Measurements from ENCODE around the gene ASTE1. TPM values are rescaled to one million over a fixed set of nuclear protein-coding genes. Genes with fewer than 3 reads are reported as not detected.
"Not testable (repeated sequence)": the region's sequence is repeated elsewhere in the genome, so short reads cannot be mapped to it uniquely, and the experiment has no call there.

ASTE1 gene
- total RNA-seq, 5 donors from 2014 or later (not counting 1 experiment from before 2014, with no cell fraction given), result 20.4 to 24.7 (median 22.5) TPM

DNA sequence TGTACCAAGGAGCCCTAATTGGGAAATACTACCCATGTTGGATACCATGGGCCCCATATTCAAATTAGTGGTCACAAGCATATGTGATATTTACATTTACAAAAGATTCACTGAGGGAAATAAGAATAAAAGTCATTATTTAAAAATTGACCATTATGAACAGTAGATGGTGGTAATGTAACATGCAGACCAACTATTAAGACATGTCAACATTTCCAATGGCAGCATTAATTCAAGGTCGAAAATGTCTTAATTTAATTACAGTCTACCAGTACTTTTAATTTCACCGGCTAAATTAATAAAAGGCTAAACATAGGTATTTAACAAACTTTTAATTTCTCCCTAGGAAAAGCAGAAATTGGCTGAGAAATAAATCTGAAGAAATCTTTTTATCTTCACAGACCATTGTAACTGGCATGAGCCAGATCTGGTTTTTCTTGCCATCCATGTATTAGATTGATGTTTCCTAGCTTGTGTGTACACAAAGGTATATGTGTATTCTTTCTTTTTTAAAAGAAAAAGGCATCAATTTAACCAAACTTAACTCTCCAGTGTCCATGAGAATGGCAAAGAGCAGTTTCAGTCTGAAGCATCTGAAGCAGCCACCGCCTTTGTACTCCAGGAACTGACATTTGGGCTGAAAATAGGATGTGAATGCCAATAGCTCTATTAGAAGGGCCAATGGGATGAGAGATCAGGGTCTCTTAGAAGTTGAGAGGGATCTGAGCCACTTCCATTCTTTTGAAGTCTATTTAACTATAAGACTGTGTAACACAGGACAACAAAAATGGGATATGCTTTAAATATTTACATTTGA, 26.6 kb upstream of the ASTE1 start:
- H3K9me3 Mint-ChIP-seq, result no peaks in the 10 kb centered on the region
- H3K36me3 Mint-ChIP-seq, result peaks cover 5% of the 10 kb centered on the region
- peaks cover 0 to 3% (median 0%) of the 10 kb centered on the region in 3 donors for H3K4me1 Mint-ChIP-seq
- H3K4me3 Mint-ChIP-seq, result no peak overlapping the region
- Histone ChIP-seq H3K27ac (ENCODE audit: low read length) (no peak overlapping the region), H3K27me3 (replicated peaks in 1 of 2; ENCODE audit: control insufficient read depth in 2 of 2, extremely low read depth in 1 of 2, insufficient read depth in 2 of 2, low read length in 1 of 2) (no peaks in the 10 kb centered on the region), H3K4me1 (ENCODE audit: control insufficient read depth in 1 of 2, extremely low read depth in 1 of 2, insufficient read depth in 2 of 2, low read length in 2 of 2) (no peaks in the 10 kb centered on the region), H3K4me3 (ENCODE audit: control insufficient read depth in 1 of 2, extremely low read depth in 1 of 2, low read length in 1 of 2) (no peak overlapping the region), H3K9me3 (no peaks in the 10 kb centered on the region), H3K36me3 (ENCODE audit: control insufficient read depth in 2 of 2, extremely low read depth in 1 of 2, insufficient read depth in 1 of 2, low read length in 1 of 2) (no peaks in the 10 kb centered on the region)
- no peak for ATAC-seq (replicated peaks in 1 of 4)
- ChIA-PET POLR2A (interaction anchor here in 1 of 2 donors (0.7 kb wide), 1 partner anchor 52 kb away, joined by 3 read pairs; no protein-coding TSS in a partner anchor), CTCF (no interaction called here)
- H3K27me3 Mint-ChIP-seq, result no peaks in the 10 kb centered on the region
- WGBS (ENCODE audit: insufficient coverage), result 100% methylated on average over 1 of the region's 3 CpGs
- DNase-seq, result peak in 1 of 35 experiments; percentile 5
- no peak overlapping the region for H3K27ac Mint-ChIP-seq

DNA sequence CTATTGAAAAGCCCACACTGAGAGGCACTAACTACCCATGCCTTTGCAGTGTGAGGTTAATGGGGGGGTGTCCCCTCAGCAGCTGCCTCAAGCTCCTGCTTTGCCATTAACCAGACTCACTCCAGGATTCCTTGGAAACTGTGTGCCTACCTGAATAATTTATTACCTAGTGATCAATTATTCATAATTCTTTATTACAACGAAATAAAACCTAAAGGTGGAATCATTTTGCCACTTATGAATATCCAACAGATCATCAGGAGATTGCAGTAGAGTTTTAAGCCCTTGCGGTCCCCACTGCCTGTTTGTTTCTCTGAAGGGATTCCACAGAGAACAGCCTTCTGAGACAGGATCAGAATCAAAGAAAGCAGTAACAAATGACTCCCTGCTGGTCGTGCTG, 23.4 kb upstream of the ASTE1 start:
- Histone ChIP-seq H3K36me3 (ENCODE audit: control insufficient read depth in 2 of 2, extremely low read depth in 1 of 2, insufficient read depth in 1 of 2, low read length in 1 of 2) (no peaks in the 10 kb centered on the region), H3K27me3 (replicated peaks in 1 of 2; ENCODE audit: control insufficient read depth in 2 of 2, extremely low read depth in 1 of 2, insufficient read depth in 2 of 2, low read length in 1 of 2) (no peaks in the 10 kb centered on the region), H3K9me3 (peaks cover 1% of the 10 kb centered on the region), H3K4me3 (ENCODE audit: control insufficient read depth in 1 of 2, extremely low read depth in 1 of 2, low read length in 1 of 2) (no peak overlapping the region), H3K27ac (ENCODE audit: low read length) (no peak overlapping the region), H3K4me1 (ENCODE audit: control insufficient read depth in 1 of 2, extremely low read depth in 1 of 2, insufficient read depth in 2 of 2, low read length in 2 of 2) (peaks cover 0 to 7% of the 10 kb centered on the region in 2 experiments)
- POLR2A ChIA-PET, result no interaction called here
- Mint-ChIP-seq H3K4me1 (peaks cover 7 to 13% (median 8%) of the 10 kb centered on the region in 3 donors), H3K4me3 (no peak overlapping the region), H3K36me3 (peaks cover 23% of the 10 kb centered on the region), H3K27me3 (no peaks in the 10 kb centered on the region), H3K27ac (no peak overlapping the region), H3K9me3 (peaks cover 0 to 22% (median 7%) of the 10 kb centered on the region in 3 donors)
- no peak for DNase-seq
- 100% methylated on average over 1 of the region's 3 CpGs for whole genome bisulfite sequencing (ENCODE audit: insufficient coverage)
- no peak for ATAC-seq (replicated peaks in 1 of 4)
- CTCF ChIA-PET, result no interaction called here

DNA sequence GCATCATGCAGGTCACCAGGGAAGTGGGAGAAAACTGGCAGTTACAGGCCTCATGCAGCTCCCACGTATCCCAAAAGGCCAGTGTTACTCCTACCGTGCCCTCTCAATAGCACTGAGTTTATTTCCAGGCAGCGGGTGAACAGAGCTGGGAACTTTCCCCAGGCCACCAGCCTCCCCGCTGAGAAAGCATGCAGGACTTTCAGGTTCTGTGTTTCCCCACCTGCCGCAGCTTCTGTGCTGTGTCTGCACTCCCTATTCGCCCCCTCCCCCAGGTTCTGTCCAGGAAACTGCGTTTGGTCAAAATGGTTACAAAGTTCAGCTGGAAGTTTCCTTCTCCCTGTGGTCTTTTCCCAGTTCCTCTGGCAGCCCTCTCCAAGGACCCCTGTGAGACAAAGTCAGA, 21.4 kb upstream of the ASTE1 start:
- peaks cover 13 to 19% (median 15%) of the 10 kb centered on the region in 3 donors for H3K4me1 Mint-ChIP-seq

DNA sequence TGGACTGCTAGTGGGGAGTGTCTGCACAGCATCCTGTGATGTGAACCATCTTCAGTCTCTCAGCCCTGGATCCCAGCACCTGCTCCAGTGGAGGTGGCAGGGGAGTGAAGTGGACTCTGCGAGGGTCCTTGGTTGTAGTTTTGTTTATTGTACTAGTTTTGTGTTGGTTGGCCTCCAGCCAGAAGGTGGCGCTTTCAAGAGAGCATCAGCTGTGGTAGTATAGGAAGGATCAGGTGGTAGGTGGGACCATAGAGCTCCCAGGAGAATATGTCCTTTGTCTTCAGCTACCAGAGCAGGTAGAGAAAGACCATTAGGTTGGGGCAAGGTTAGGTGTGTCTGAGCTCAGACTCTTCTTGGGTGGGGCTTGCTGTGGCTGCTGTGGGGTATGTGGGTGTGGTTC, 21.0 kb upstream of the ASTE1 start:
- ChIA-PET CTCF (no interaction called here), POLR2A (no interaction called here)
- no peaks in the 10 kb centered on the region for H3K27me3 Mint-ChIP-seq
- 100% methylated on average over 2 of the region's 2 CpGs for WGBS (ENCODE audit: insufficient coverage)
- no peaks in the 10 kb centered on the region for H3K36me3 ChIP-seq (ENCODE audit: control insufficient read depth in 2 of 2, extremely low read depth in 1 of 2, insufficient read depth in 1 of 2, low read length in 1 of 2)
- peak overlapping the region in 1 of 2 donors; percentile 48 for H3K27ac Mint-ChIP-seq
- no peak overlapping the region for H3K4me3 Mint-ChIP-seq
- peaks cover 17 to 24% (median 20%) of the 10 kb centered on the region in 3 donors for H3K4me1 Mint-ChIP-seq
- H3K27ac ChIP-seq (ENCODE audit: low read length), result no peak overlapping the region
- peaks cover 3% of the 10 kb centered on the region for H3K9me3 ChIP-seq
- peaks cover 43% of the 10 kb centered on the region for H3K36me3 Mint-ChIP-seq
- no peaks in the 10 kb centered on the region for H3K27me3 ChIP-seq (replicated peaks in 1 of 2; ENCODE audit: control insufficient read depth in 2 of 2, extremely low read depth in 1 of 2, insufficient read depth in 2 of 2, low read length in 1 of 2)
- no peak overlapping the region for H3K4me3 ChIP-seq (ENCODE audit: control insufficient read depth in 1 of 2, extremely low read depth in 1 of 2, low read length in 1 of 2)
- no peak for DNase-seq
- H3K9me3 Mint-ChIP-seq, result peaks cover 11 to 39% (median 25%) of the 10 kb centered on the region in 3 donors
- H3K4me1 ChIP-seq (ENCODE audit: control insufficient read depth in 1 of 2, extremely low read depth in 1 of 2, insufficient read depth in 2 of 2, low read length in 2 of 2), result peaks cover 1 to 10% of the 10 kb centered on the region in 2 experiments
- ATAC-seq (replicated peaks in 1 of 4), result no peak

More for the DNA sequence above, 21.4 kb upstream of the ASTE1 start:
- H3K9me3 ChIP-seq, result peaks cover 3% of the 10 kb centered on the region
- 88% methylated on average over 7 of the region's 7 CpGs for WGBS (ENCODE audit: insufficient coverage)
- H3K27me3 Mint-ChIP-seq, result no peaks in the 10 kb centered on the region
- H3K27ac Mint-ChIP-seq, result no peak overlapping the region
- no peaks in the 10 kb centered on the region for H3K36me3 ChIP-seq (ENCODE audit: control insufficient read depth in 2 of 2, extremely low read depth in 1 of 2, insufficient read depth in 1 of 2, low read length in 1 of 2)
- no peaks in the 10 kb centered on the region for H3K27me3 ChIP-seq (replicated peaks in 1 of 2; ENCODE audit: control insufficient read depth in 2 of 2, extremely low read depth in 1 of 2, insufficient read depth in 2 of 2, low read length in 1 of 2)
- ATAC-seq (replicated peaks in 1 of 4) (no peak), DNase-seq (no peak)
- H3K4me1 ChIP-seq (ENCODE audit: control insufficient read depth in 1 of 2, extremely low read depth in 1 of 2, insufficient read depth in 2 of 2, low read length in 2 of 2), result peaks cover 0 to 7% of the 10 kb centered on the region in 2 experiments
- peaks cover 40% of the 10 kb centered on the region for H3K36me3 Mint-ChIP-seq
- peaks cover 11 to 39% (median 25%) of the 10 kb centered on the region in 3 donors for H3K9me3 Mint-ChIP-seq
- ChIA-PET POLR2A (no interaction called here), CTCF (no interaction called here)
- H3K27ac ChIP-seq (ENCODE audit: low read length), result no peak overlapping the region
- H3K4me3 Mint-ChIP-seq, result no peak overlapping the region
- no peak overlapping the region for H3K4me3 ChIP-seq (ENCODE audit: control insufficient read depth in 1 of 2, extremely low read depth in 1 of 2, low read length in 1 of 2)

DNA sequence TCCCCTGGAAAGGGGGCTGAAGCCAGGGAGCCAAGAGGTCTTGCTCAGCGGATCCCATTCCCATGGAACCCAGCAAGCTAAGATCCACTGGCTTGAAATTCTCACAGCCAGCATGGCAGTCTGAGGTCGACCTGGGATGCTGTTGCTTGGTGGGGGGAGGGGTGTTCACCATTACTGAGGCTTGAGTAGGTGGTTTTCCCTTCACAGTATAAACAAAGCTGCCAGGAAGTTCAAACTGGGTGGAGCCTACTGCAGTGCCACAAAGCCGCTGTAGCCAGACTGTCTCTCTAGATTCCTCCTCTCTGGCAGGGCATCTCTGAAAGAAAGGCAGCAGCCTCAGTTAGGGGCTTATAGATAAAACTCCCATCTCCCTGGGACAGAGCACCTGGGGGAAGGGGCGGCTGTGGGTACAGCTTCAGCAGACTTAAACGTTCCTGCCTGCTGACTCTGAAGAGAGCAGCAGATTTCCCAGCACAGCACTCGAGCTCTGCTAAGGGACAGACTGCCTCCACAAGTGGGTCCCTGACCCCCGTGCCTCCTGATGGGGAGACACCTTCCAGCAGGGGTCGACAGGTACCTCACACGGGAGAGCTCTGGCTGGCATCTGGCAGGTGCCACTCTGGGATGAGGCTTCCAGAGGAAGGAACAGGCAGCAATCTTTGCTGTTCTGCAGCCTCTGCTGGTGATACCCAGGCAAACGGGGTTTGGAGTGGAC, 15.8 kb upstream of the ASTE1 start:
- not testable (repeated sequence) for H3K9me3 ChIP-seq; H3K36me3 ChIP-seq (ENCODE audit: control insufficient read depth in 2 of 2, extremely low read depth in 1 of 2, insufficient read depth in 1 of 2, low read length in 1 of 2); H3K27me3 Mint-ChIP-seq; H3K27me3 ChIP-seq (replicated peaks in 1 of 2; ENCODE audit: control insufficient read depth in 2 of 2, extremely low read depth in 1 of 2, insufficient read depth in 2 of 2, low read length in 1 of 2)
- Mint-ChIP-seq H3K27ac (peak overlapping the region; percentile 89), H3K4me1 (peaks cover 32 to 36% (median 34%) of the 10 kb centered on the region in 3 donors), H3K36me3 (peaks cover 48% of the 10 kb centered on the region), H3K4me3 (peak overlapping the region in 1 of 3 donors; percentile 59), H3K9me3 (peaks cover 11 to 42% (median 31%) of the 10 kb centered on the region in 3 donors)
- Histone ChIP-seq H3K27ac (ENCODE audit: low read length) (peak overlapping the region; percentile 43), H3K4me3 (ENCODE audit: control insufficient read depth in 1 of 2, extremely low read depth in 1 of 2, low read length in 1 of 2) (peak overlapping the region in 1 of 2 donors; percentile 15), H3K4me1 (ENCODE audit: control insufficient read depth in 1 of 2, extremely low read depth in 1 of 2, insufficient read depth in 2 of 2, low read length in 2 of 2) (peaks cover 2 to 17% of the 10 kb centered on the region in 2 experiments)
- peak; percentile 7 to 68 (median 43) for DNase-seq
- ChIA-PET POLR2A (interaction anchor here (0.7 to 1.5 kb wide), 2 partner anchors 18 to 338 kb away, joined by 3 read pairs; no protein-coding TSS in a partner anchor), CTCF (interaction anchor here (0.6 to 2.2 kb wide), 3 partner anchors 9 to 288 kb away, joined by 3 to 12 read pairs (median 9); no protein-coding TSS in a partner anchor)
- peak; percentile 78 to 99 (median 92) for ATAC-seq (replicated peaks in 1 of 4)
- 50% methylated on average over 6 of the region's 10 CpGs for WGBS (ENCODE audit: insufficient coverage)

DNA sequence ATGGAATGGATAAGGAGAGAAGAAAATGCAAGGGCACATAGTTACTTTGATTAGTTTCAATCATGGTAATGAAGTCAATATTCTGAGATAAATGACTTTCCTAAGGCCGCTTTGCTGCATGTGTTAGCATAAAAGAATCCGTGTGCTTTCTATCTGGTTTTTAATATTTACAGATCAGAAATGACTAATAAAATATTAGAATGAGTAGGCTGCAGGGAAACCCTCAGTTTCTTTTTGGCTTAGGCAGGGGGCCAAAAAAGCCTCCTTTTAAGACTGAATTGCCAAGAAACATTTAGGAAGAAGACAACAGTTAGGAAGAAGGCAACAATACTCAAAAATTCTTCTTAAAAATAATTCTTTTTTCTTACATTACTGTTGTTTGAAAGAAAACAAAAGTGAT, 11.7 kb upstream of the ASTE1 start:
- no peaks in the 10 kb centered on the region for H3K27me3 Mint-ChIP-seq
- no peaks in the 10 kb centered on the region for H3K36me3 ChIP-seq (ENCODE audit: control insufficient read depth in 2 of 2, extremely low read depth in 1 of 2, insufficient read depth in 1 of 2, low read length in 1 of 2)
- H3K27ac Mint-ChIP-seq, result no peak overlapping the region
- H3K4me1 ChIP-seq (ENCODE audit: control insufficient read depth in 1 of 2, extremely low read depth in 1 of 2, insufficient read depth in 2 of 2, low read length in 2 of 2), result peaks cover 2 to 14% of the 10 kb centered on the region in 2 experiments
- H3K9me3 Mint-ChIP-seq, result peaks cover 3 to 9% (median 7%) of the 10 kb centered on the region in 3 donors
- ChIA-PET CTCF (interaction anchor here in 1 of 2 donors (0.5 kb wide), 1 partner anchor 761 kb away, joined by 4 read pairs; no protein-coding TSS in a partner anchor), POLR2A (no interaction called here)
- no peak for DNase-seq
- no peak for ATAC-seq (replicated peaks in 1 of 4)
- no peak overlapping the region for H3K27ac ChIP-seq (ENCODE audit: low read length)
- H3K4me1 Mint-ChIP-seq, result peaks cover 25 to 27% (median 27%) of the 10 kb centered on the region in 3 donors
- no peak overlapping the region for H3K4me3 ChIP-seq (ENCODE audit: control insufficient read depth in 1 of 2, extremely low read depth in 1 of 2, low read length in 1 of 2)
- WGBS (ENCODE audit: insufficient coverage), result no CpG with 5 or more reads among the region's 2 CpGs
- no peaks in the 10 kb centered on the region for H3K27me3 ChIP-seq (replicated peaks in 1 of 2; ENCODE audit: control insufficient read depth in 2 of 2, extremely low read depth in 1 of 2, insufficient read depth in 2 of 2, low read length in 1 of 2)
- H3K4me3 Mint-ChIP-seq, result no peak overlapping the region
- no peaks in the 10 kb centered on the region for H3K9me3 ChIP-seq
- H3K36me3 Mint-ChIP-seq, result peaks cover 16% of the 10 kb centered on the region
